ENCODE results near the gene DAZL.

DAZL gene

GRCh38 chr3:16587681-16588060 is 17.6 kb downstream of the DAZL start:
- TF ChIP-seq EZH2 (IDR thresholded peaks at IDR 0.05; ENCODE audit: borderline replicate concordance, low read depth, low read length, severe bottlenecking), result no peak
- TF ChIP-seq CTCF (IDR thresholded peaks at IDR 0.05; ENCODE audit: borderline replicate concordance, extremely low read depth, low read length, poor library complexity, severe bottlenecking), result no peak
- DNase-seq, result no peak
- Histone ChIP-seq H3K9ac (ENCODE audit: low read depth, low read length) (no peak overlapping the region), H3K4me2 (ENCODE audit: insufficient read depth, low read length) (no peak overlapping the region), H3K9me3 (ENCODE audit: insufficient read depth, low read length, severe bottlenecking) (no peaks in the 10 kb centered on the region), H3K4me1 (ENCODE audit: insufficient read depth, low read length) (no peaks in the 10 kb centered on the region), H3K4me3 (ENCODE audit: low read depth in 1 of 2, low read length in 2 of 2) (no peak overlapping the region), H2AFZ (ENCODE audit: low read depth, low read length) (no peak overlapping the region), H4K20me1 (ENCODE audit: insufficient read depth, low read length) (no peaks in the 10 kb centered on the region), H3K36me3 (ENCODE audit: insufficient read depth, low read length) (no peaks in the 10 kb centered on the region), H3K27me3 (ENCODE audit: insufficient read depth, low read length, poor library complexity) (no peaks in the 10 kb centered on the region), H3K27ac (ENCODE audit: low read length) (no peak overlapping the region), H3K79me2 (ENCODE audit: insufficient read depth, low read length) (no peaks in the 10 kb centered on the region)
- no peak for ATAC-seq (ENCODE audit: insufficient read depth, low read depth)

GRCh38 chr3:16587047-16587680 is 18.1 kb downstream of the DAZL start:
- Histone ChIP-seq H3K4me1 (ENCODE audit: insufficient read depth, low read length) (no peaks in the 10 kb centered on the region), H4K20me1 (ENCODE audit: insufficient read depth, low read length) (no peaks in the 10 kb centered on the region), H3K36me3 (ENCODE audit: insufficient read depth, low read length) (no peaks in the 10 kb centered on the region), H3K9me3 (ENCODE audit: insufficient read depth, low read length, severe bottlenecking) (no peaks in the 10 kb centered on the region), H3K79me2 (ENCODE audit: insufficient read depth, low read length) (no peaks in the 10 kb centered on the region), H3K27ac (ENCODE audit: low read length) (no peak overlapping the region), H3K4me2 (ENCODE audit: insufficient read depth, low read length) (no peak overlapping the region), H2AFZ (ENCODE audit: low read depth, low read length) (no peak overlapping the region), H3K27me3 (ENCODE audit: insufficient read depth, low read length, poor library complexity) (no peaks in the 10 kb centered on the region), H3K4me3 (ENCODE audit: low read depth in 1 of 2, low read length in 2 of 2) (no peak overlapping the region), H3K9ac (ENCODE audit: low read depth, low read length) (no peak overlapping the region)
- TF ChIP-seq EZH2 (IDR thresholded peaks at IDR 0.05; ENCODE audit: borderline replicate concordance, low read depth, low read length, severe bottlenecking) (no peak), CTCF (IDR thresholded peaks at IDR 0.05; ENCODE audit: borderline replicate concordance, extremely low read depth, low read length, poor library complexity, severe bottlenecking) (no peak)
- ATAC-seq (ENCODE audit: insufficient read depth, low read depth) (no peak), DNase-seq (no peak)

- Histone ChIP-seq H3K4me3 (ENCODE audit: low read depth in 1 of 2, low read length in 2 of 2) (no peak overlapping the region), H4K20me1 (ENCODE audit: insufficient read depth, low read length) (no peaks in the 10 kb centered on the region), H3K4me2 (ENCODE audit: insufficient read depth, low read length) (no peak overlapping the region), H3K4me1 (ENCODE audit: insufficient read depth, low read length) (no peaks in the 10 kb centered on the region), H3K27me3 (ENCODE audit: insufficient read depth, low read length, poor library complexity) (no peaks in the 10 kb centered on the region), H3K27ac (ENCODE audit: low read length) (no peak overlapping the region), H3K79me2 (ENCODE audit: insufficient read depth, low read length) (no peaks in the 10 kb centered on the region), H3K36me3 (ENCODE audit: insufficient read depth, low read length) (no peaks in the 10 kb centered on the region), H3K9me3 (ENCODE audit: insufficient read depth, low read length, severe bottlenecking) (no peaks in the 10 kb centered on the region), H3K9ac (ENCODE audit: low read depth, low read length) (no peak overlapping the region), H2AFZ (ENCODE audit: low read depth, low read length) (no peak overlapping the region)
- ATAC-seq (ENCODE audit: insufficient read depth, low read depth) (no peak), DNase-seq (no peak)
- TF ChIP-seq CTCF (IDR thresholded peaks at IDR 0.05; ENCODE audit: borderline replicate concordance, extremely low read depth, low read length, poor library complexity, severe bottlenecking) (no peak), EZH2 (IDR thresholded peaks at IDR 0.05; ENCODE audit: borderline replicate concordance, low read depth, low read length, severe bottlenecking) (no peak)
Observed at GRCh38 chr3:16584880-16585279, 20.3 kb downstream of the DAZL start.
